Tibial nerve (tissue), 3 donors: Measurements from ENCODE around the gene RPAP2.

ENCODE experiments used
- CTCF ChIP-seq, 5 experiments: fragments of 200-600 bp in 3 of 5; fragments of 450-650 bp in 2 of 5; sonication (generic) in 3 of 5; IDR thresholded peaks; one replicate each; pipeline ENCODE4 v1.5.1; 2016 to 2019; ENCODE audit warnings: antibody characterized with exemption in 5 of 5, mild to moderate bottlenecking in 3 of 5, moderate library complexity in 2 of 5
- POLR2A ChIP-seq, 2 donors: fragments of 450-650 bp; IDR thresholded peaks; one replicate each; pipeline ENCODE4 v1.6.1; 2017; ENCODE audit warnings: antibody characterized with exemption in 2 of 2, mild to moderate bottlenecking in 2 of 2, moderate library complexity in 2 of 2

GRCh38 chr1:92410706-92411105, 111.8 kb downstream of the RPAP2 start:
- TF ChIP-seq CTCF (IDR thresholded peaks at IDR 0.05) (no peak), POLR2A (IDR thresholded peaks at IDR 0.05) (no peak)
